NCI-H748 (cell line): ENCODE measurements around the gene ASB4.
"Not testable (repeated sequence)": the region's sequence is repeated elsewhere in the genome, so short reads cannot be mapped to it uniquely, and the experiment has no call there.

Source experiments
- DNase-seq: peaks from one replicate; lab custom pipeline; 2025; ENCODE audit not compliant: unreplicated experiment; lab: John Stamatoyannopoulos, UW

Gene ASB4

DNA sequence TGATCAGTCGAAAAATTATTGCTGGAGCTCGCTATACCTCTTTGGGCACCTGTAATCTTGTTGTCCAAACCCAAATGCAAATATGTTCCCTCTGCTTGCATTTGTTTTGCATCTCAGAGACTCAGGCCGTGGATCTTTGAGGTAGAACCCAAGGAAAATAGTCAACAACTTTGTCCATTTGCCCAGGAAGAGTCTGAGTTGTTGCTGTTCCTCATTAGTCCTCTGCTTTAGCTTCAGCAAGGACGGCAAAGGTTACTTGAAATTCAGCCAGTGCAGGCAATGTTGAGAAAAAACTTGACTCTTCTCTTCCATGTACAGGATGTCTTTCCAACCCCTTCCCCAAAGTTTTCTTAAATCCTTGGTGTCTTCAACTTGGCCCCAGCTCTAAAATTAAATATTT, 64.8 kb downstream of the ASB4 start:
- DNase-seq = no peak

GRCh38 chr7:95552010-95552926, 66.5 kb downstream of the ASB4 start:
- not testable (repeated sequence) for DNase-seq

- DNase-seq = no peak
Measured at GRCh38 chr7:95553939-95554338, 68.2 kb downstream of the ASB4 start.

DNA sequence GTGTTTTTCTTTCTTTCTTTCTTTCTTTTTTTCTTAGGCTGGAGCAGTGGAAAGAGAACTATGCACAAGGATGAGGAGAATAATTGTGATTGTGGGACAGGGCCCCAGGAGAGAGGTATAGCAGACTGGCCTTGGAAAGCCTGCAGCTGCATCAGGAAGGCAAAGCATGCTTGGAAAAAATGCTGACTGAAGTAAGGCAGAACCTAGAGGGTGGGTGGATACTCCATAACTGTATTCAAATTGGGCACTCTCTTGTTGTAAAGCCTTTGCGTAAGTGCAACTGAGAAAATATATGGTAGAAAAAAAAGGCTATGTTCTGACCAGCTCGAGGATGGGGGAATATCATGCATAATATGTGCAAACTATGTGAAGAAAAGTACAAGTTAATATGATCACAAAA, 71.0 kb downstream of the ASB4 start:
- no peak for DNase-seq

GRCh38 chr7:95558864-95559263, 73.1 kb downstream of the ASB4 start:
- no peak for DNase-seq

DNA sequence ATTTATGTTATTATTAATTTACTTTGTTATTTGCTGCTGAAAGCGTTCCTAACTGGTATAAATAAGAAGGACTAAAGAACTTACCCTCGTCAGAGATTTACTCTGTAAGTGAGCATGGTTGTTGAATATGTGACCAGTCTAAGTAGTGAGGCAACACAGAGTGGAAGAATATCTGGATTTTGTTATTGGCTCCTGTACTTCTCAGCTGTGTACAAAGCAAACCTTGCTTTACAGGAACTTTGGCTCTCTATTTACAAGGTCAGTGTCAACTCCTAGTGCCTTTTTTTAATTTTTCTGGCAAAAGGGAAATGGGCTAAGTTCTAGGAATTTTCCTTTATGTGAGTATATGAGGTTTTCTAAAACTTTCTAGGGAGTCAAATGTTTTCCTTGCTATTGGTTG, 74.9 kb downstream of the ASB4 start:
- no peak for DNase-seq

DNA sequence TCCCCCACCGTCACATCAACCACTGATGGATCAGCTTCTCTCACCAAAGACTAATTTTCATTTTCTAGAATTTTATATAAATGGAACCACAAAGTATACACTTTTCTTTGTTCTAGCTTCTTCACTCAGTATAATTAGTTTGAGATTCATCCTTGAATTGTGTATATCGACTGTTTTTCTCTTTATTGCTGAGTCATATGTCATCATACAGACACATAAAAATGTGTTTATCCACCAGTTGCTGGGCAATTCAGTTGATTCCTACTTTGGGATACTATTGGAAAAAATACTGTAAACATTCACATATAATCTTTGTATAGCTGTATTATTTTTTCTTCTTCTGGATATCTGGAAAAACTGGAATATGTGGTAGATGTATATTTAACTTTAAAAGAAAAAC, 84.0 kb downstream of the ASB4 start:
- no peak for DNase-seq

DNA sequence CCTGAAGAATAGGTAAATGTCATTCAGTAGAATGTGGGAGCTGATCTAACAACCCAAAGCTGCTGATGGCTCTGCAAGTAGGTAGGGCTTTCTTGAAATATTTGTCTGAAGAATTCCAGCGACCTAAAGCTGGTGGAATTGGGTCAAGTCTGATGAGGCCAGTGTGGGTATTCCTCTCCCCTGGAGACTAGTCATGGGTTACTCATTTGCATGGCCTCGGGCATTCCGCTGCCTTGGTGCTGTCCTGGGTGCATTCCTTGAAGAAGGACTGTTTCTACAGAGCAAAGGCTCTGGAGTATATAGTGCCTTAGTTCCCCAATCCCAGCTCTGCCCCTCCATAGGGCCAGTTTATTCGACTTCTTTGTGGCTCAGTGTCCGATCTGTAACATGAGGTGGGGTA, 91.4 kb downstream of the ASB4 start:
- DNase-seq = no peak

- DNase-seq = peak; percentile 78
Measured at GRCh38 chr7:95578299-95578855, 92.6 kb downstream of the ASB4 start.

DNA sequence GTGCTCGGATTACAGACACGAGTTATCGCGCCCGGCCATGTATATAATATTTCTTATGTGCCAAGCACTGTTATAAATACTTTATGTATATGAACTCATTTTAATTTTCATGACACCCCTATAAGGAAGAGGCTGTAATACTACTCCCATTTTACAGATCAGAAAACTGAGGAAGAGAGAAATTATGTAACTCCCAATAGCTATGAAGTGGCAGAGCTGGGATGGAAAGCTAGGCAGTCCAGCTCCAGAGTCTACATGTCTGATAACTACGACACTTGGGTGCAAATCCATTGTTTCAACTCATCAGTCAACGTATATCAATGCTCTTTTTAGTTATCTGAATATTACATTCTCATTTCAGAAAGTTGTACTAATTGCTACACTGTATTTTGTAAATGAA, 93.6 kb downstream of the ASB4 start:
- DNase-seq = no peak

- DNase-seq = no peak
Measured at GRCh38 chr7:95581467-95581866, 95.7 kb downstream of the ASB4 start.

DNA sequence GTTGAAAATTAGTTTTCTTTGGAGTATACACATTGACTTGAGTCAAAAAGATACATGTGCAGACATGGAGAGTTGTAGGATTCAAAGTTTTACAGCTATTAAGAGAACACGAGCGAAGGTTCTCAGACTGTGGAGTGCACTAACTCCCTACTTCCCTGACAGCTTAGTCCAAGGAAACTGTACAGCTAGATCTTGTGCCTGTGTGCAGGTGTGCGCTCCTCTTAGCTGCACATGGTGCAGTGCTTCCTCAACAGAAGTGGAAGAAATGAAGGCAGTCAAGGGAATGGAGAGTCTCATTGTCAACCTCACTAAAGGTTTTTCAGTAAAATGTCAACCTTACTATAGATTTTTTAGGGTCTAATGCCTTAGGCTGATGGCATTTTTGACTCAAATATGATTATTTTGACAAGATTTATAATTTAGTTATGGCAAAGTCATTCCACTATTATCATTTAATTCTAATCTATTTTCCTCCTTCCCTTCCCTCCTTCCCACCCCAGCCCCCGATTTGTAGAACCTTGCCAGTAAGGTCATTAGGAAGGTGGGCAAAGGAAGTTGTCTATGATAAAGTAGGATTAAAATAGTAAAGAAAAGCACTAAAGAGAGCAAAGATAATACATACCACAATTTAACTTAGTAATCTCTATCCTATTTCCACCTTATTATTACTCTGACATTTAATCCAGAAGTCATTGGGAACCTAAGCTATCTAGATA, 97.0 kb downstream of the ASB4 start:
- no peak for DNase-seq

- DNase-seq = no peak
Measured at GRCh38 chr7:95583834-95584621, 98.3 kb downstream of the ASB4 start.

GRCh38 chr7:95584769-95585425, 99.2 kb downstream of the ASB4 start:
- no peak for DNase-seq

GRCh38 chr7:95585426-95585789, 99.7 kb downstream of the ASB4 start:
- no peak for DNase-seq

GRCh38 chr7:95586951-95587301, 101.2 kb downstream of the ASB4 start:
- DNase-seq = no peak

DNA sequence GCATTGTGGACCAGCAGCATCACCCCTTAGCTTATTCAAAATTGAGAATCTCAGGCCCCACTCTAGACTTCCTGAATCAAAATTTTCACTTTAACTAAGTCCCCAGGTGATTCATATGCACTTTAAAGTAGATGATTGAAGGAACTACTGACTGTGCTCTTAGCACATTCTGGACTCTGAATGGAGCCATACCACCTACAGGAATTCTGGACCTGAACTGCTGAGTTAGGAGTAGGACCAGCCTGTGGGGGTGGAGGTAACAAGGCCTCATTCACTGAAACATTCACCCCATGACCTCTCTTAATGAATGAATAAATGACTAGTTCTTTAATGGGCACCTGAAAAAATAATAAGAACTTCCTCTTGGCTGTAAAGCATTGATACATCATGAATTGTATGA, 103.3 kb downstream of the ASB4 start:
- no peak for DNase-seq

DNA sequence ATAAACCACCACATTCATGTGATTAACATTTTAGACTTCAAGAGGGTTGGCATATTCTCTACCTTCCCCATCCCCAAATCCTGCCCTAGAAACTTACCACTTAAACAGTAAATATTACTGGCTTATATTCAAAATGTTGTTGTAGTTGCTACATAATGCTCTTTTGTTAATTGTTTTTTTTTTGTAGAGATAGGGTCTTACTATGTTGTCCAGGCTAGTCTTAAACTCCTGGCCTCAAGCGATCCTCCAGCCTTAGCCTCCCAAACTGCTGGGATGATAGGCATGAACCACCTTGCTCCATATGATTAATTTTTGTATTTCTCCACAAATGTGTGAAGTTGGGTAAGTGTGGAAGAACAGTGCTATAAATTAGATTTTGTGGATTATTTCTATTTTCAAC, 104.0 kb downstream of the ASB4 start:
- DNase-seq = no peak
